ENCODE results near the gene SSTR3.

Gene SSTR3

GRCh38 chr22:37225481-37225880 is 13.2 kb upstream of the SSTR3 start:
- no peak overlapping the region for H3K27ac ChIP-seq (ENCODE audit: low read length)
- no peak overlapping the region for H3K4me3 ChIP-seq (ENCODE audit: low read length in 2 of 2)
- H3K4me1 ChIP-seq (ENCODE audit: control insufficient read depth, insufficient read depth, low read length): no peaks in the 10 kb centered on the region
- H3K36me3 ChIP-seq (ENCODE audit: control insufficient read depth in 2 of 2, insufficient read depth in 2 of 2, low read length in 2 of 2): no peaks in the 10 kb centered on the region
- peaks cover 0 to 7% of the 10 kb centered on the region in 2 donors for H3K27me3 ChIP-seq (ENCODE audit: control insufficient read depth in 1 of 2, insufficient read depth in 2 of 2, low read length in 2 of 2)
- H3K9ac ChIP-seq (ENCODE audit: low read length in 2 of 2): no peak overlapping the region
- peaks cover 0 to 7% of the 10 kb centered on the region in 2 donors for H3K9me3 ChIP-seq (ENCODE audit: control insufficient read depth in 2 of 2, low read length in 2 of 2)

- H3K4me3 ChIP-seq (ENCODE audit: low read length in 2 of 2): no peak overlapping the region
- no peak overlapping the region for H3K9ac ChIP-seq (ENCODE audit: low read length in 2 of 2)
- peaks cover 0 to 7% of the 10 kb centered on the region in 2 donors for H3K9me3 ChIP-seq (ENCODE audit: control insufficient read depth in 2 of 2, low read length in 2 of 2)
- no peaks in the 10 kb centered on the region for H3K4me1 ChIP-seq (ENCODE audit: control insufficient read depth, insufficient read depth, low read length)
- H3K27me3 ChIP-seq (ENCODE audit: control insufficient read depth in 1 of 2, insufficient read depth in 2 of 2, low read length in 2 of 2): peaks cover 2 to 7% of the 10 kb centered on the region in 2 donors
- H3K36me3 ChIP-seq (ENCODE audit: control insufficient read depth in 2 of 2, insufficient read depth in 2 of 2, low read length in 2 of 2): no peaks in the 10 kb centered on the region
- H3K27ac ChIP-seq (ENCODE audit: low read length): no peak overlapping the region
Measured at GRCh38 chr22:37224757-37225420, 12.6 kb upstream of the SSTR3 start.

- no peak overlapping the region for H3K4me3 ChIP-seq (ENCODE audit: low read length in 2 of 2)
- H3K4me1 ChIP-seq (ENCODE audit: control insufficient read depth, insufficient read depth, low read length): no peaks in the 10 kb centered on the region
- no peak overlapping the region for H3K9ac ChIP-seq (ENCODE audit: low read length in 2 of 2)
- H3K36me3 ChIP-seq (ENCODE audit: control insufficient read depth in 2 of 2, insufficient read depth in 2 of 2, low read length in 2 of 2): no peaks in the 10 kb centered on the region
- H3K27ac ChIP-seq (ENCODE audit: low read length): no peak overlapping the region
- peaks cover 0 to 7% of the 10 kb centered on the region in 2 donors for H3K9me3 ChIP-seq (ENCODE audit: control insufficient read depth in 2 of 2, low read length in 2 of 2)
- H3K27me3 ChIP-seq (ENCODE audit: control insufficient read depth in 1 of 2, insufficient read depth in 2 of 2, low read length in 2 of 2): peaks cover 4 to 7% of the 10 kb centered on the region in 2 donors
Measured at GRCh38 chr22:37223965-37224551, 11.8 kb upstream of the SSTR3 start.

GRCh38 chr22:37222440-37222971 is 10.2 kb upstream of the SSTR3 start:
- Histone ChIP-seq H3K4me1 (ENCODE audit: control insufficient read depth, insufficient read depth, low read length) (no peaks in the 10 kb centered on the region), H3K9ac (ENCODE audit: low read length in 2 of 2) (no peak overlapping the region), H3K36me3 (ENCODE audit: control insufficient read depth in 2 of 2, insufficient read depth in 2 of 2, low read length in 2 of 2) (no peaks in the 10 kb centered on the region), H3K27ac (ENCODE audit: low read length) (no peak overlapping the region), H3K27me3 (ENCODE audit: control insufficient read depth in 1 of 2, insufficient read depth in 2 of 2, low read length in 2 of 2) (peaks cover 4 to 5% of the 10 kb centered on the region in 2 donors), H3K9me3 (ENCODE audit: control insufficient read depth in 2 of 2, low read length in 2 of 2) (peaks cover 0 to 7% of the 10 kb centered on the region in 2 donors), H3K4me3 (ENCODE audit: low read length in 2 of 2) (no peak overlapping the region)

- Histone ChIP-seq H3K9ac (ENCODE audit: low read length in 2 of 2) (no peak overlapping the region), H3K9me3 (ENCODE audit: control insufficient read depth in 2 of 2, low read length in 2 of 2) (peaks cover 0 to 7% of the 10 kb centered on the region in 2 donors), H3K4me1 (ENCODE audit: control insufficient read depth, insufficient read depth, low read length) (no peaks in the 10 kb centered on the region), H3K27ac (ENCODE audit: low read length) (no peak overlapping the region), H3K27me3 (ENCODE audit: control insufficient read depth in 1 of 2, insufficient read depth in 2 of 2, low read length in 2 of 2) (peaks cover 4 to 5% of the 10 kb centered on the region in 2 donors), H3K4me3 (ENCODE audit: low read length in 2 of 2) (no peak overlapping the region), H3K36me3 (ENCODE audit: control insufficient read depth in 2 of 2, insufficient read depth in 2 of 2, low read length in 2 of 2) (no peaks in the 10 kb centered on the region)
Measured at GRCh38 chr22:37221424-37222333, 9.4 kb upstream of the SSTR3 start.

GRCh38 chr22:37220543-37220981 is 8.3 kb upstream of the SSTR3 start:
- Histone ChIP-seq H3K9ac (ENCODE audit: low read length in 2 of 2) (no peak overlapping the region), H3K4me1 (ENCODE audit: control insufficient read depth, insufficient read depth, low read length) (no peaks in the 10 kb centered on the region), H3K27ac (ENCODE audit: low read length) (no peak overlapping the region), H3K36me3 (ENCODE audit: control insufficient read depth in 2 of 2, insufficient read depth in 2 of 2, low read length in 2 of 2) (no peaks in the 10 kb centered on the region), H3K27me3 (ENCODE audit: control insufficient read depth in 1 of 2, insufficient read depth in 2 of 2, low read length in 2 of 2) (peaks cover 3 to 4% of the 10 kb centered on the region in 2 donors), H3K4me3 (ENCODE audit: low read length in 2 of 2) (no peak overlapping the region), H3K9me3 (ENCODE audit: control insufficient read depth in 2 of 2, low read length in 2 of 2) (peaks cover 0 to 7% of the 10 kb centered on the region in 2 donors)

GRCh38 chr22:37219533-37219932 is 7.3 kb upstream of the SSTR3 start:
- Histone ChIP-seq H3K4me3 (ENCODE audit: low read length in 2 of 2) (no peak overlapping the region), H3K27ac (ENCODE audit: low read length) (no peak overlapping the region), H3K9ac (ENCODE audit: low read length in 2 of 2) (no peak overlapping the region), H3K9me3 (ENCODE audit: control insufficient read depth in 2 of 2, low read length in 2 of 2) (peaks cover 0 to 7% of the 10 kb centered on the region in 2 donors), H3K4me1 (ENCODE audit: control insufficient read depth, insufficient read depth, low read length) (no peaks in the 10 kb centered on the region), H3K27me3 (ENCODE audit: control insufficient read depth in 1 of 2, insufficient read depth in 2 of 2, low read length in 2 of 2) (peaks cover 3 to 4% of the 10 kb centered on the region in 2 donors), H3K36me3 (ENCODE audit: control insufficient read depth in 2 of 2, insufficient read depth in 2 of 2, low read length in 2 of 2) (no peaks in the 10 kb centered on the region)

GRCh38 chr22:37218771-37219411 is 6.6 kb upstream of the SSTR3 start:
- Histone ChIP-seq H3K4me1 (ENCODE audit: control insufficient read depth, insufficient read depth, low read length) (no peaks in the 10 kb centered on the region), H3K36me3 (ENCODE audit: control insufficient read depth in 2 of 2, insufficient read depth in 2 of 2, low read length in 2 of 2) (no peaks in the 10 kb centered on the region), H3K27me3 (ENCODE audit: control insufficient read depth in 1 of 2, insufficient read depth in 2 of 2, low read length in 2 of 2) (peaks cover 4 to 5% of the 10 kb centered on the region in 2 donors), H3K27ac (ENCODE audit: low read length) (no peak overlapping the region), H3K9me3 (ENCODE audit: control insufficient read depth in 2 of 2, low read length in 2 of 2) (peaks cover 0 to 7% of the 10 kb centered on the region in 2 donors), H3K4me3 (ENCODE audit: low read length in 2 of 2) (no peak overlapping the region), H3K9ac (ENCODE audit: low read length in 2 of 2) (no peak overlapping the region)

- Histone ChIP-seq H3K36me3 (ENCODE audit: control insufficient read depth in 2 of 2, insufficient read depth in 2 of 2, low read length in 2 of 2) (no peaks in the 10 kb centered on the region), H3K4me1 (ENCODE audit: control insufficient read depth, insufficient read depth, low read length) (no peaks in the 10 kb centered on the region), H3K9me3 (ENCODE audit: control insufficient read depth in 2 of 2, low read length in 2 of 2) (peaks cover 0 to 7% of the 10 kb centered on the region in 2 donors), H3K27me3 (ENCODE audit: control insufficient read depth in 1 of 2, insufficient read depth in 2 of 2, low read length in 2 of 2) (peaks cover 4 to 7% of the 10 kb centered on the region in 2 donors), H3K27ac (ENCODE audit: low read length) (no peak overlapping the region), H3K9ac (ENCODE audit: low read length in 2 of 2) (no peak overlapping the region), H3K4me3 (ENCODE audit: low read length in 2 of 2) (no peak overlapping the region)
Measured at GRCh38 chr22:37218399-37218770, 6.1 kb upstream of the SSTR3 start.

- no peak overlapping the region for H3K9ac ChIP-seq (ENCODE audit: low read length in 2 of 2)
- H3K9me3 ChIP-seq (ENCODE audit: control insufficient read depth in 2 of 2, low read length in 2 of 2): no peaks in the 10 kb centered on the region
- H3K4me1 ChIP-seq (ENCODE audit: control insufficient read depth, insufficient read depth, low read length): no peaks in the 10 kb centered on the region
- no peak overlapping the region for H3K4me3 ChIP-seq (ENCODE audit: low read length in 2 of 2)
- no peak overlapping the region for H3K27ac ChIP-seq (ENCODE audit: low read length)
- no peaks in the 10 kb centered on the region for H3K36me3 ChIP-seq (ENCODE audit: control insufficient read depth in 2 of 2, insufficient read depth in 2 of 2, low read length in 2 of 2)
- peaks cover 4 to 13% of the 10 kb centered on the region in 2 donors for H3K27me3 ChIP-seq (ENCODE audit: control insufficient read depth in 1 of 2, insufficient read depth in 2 of 2, low read length in 2 of 2)
Measured at GRCh38 chr22:37215890-37216289, 3.6 kb upstream of the SSTR3 start.
